PC-9 (cell line): ENCODE data around the gene CTPS2. TPM values are rescaled to one million over a fixed set of nuclear protein-coding genes. Genes with fewer than 3 reads are reported as not detected.
"Not testable (repeated sequence)": the region's sequence is repeated elsewhere in the genome, so short reads cannot be mapped to it uniquely, and the experiment has no call there.

Source experiments
- BruUV-seq: library from RNA; stranded (reverse); fragments of 400-500 nt; replicated peaks from 2 replicates; lab custom pipeline; 2021; lab: Mats Ljungman, UMichigan
- CTCF ChIA-PET: fragments of 300-600 bp; sonication (Branson Sonifier 250); formaldehyde crosslinking; loops from one replicate; lab custom pipeline; 2022; ENCODE audit warnings: antibody characterized with exemption; lab: Charles Lee
- POLR2A ChIA-PET: fragments of 300-600 bp; sonication (Branson Sonifier 250); formaldehyde crosslinking; loops from one replicate; lab custom pipeline; 2022; ENCODE audit warnings: antibody characterized with exemption; ENCODE audit not compliant: unreplicated experiment; lab: Charles Lee
- DNase-seq, 2 experiments: peaks; one replicate each; pipeline versions ENCODE4 v3.0.0 to v3.0.0-alpha.2; 2015 to 2022; ENCODE audit warnings: mixed read lengths in 1 of 2
- H2AFZ ChIP-seq: fragments of 200-600 bp; sonication (generic); 2 replicates; pipeline ENCODE4 v1.8.1; 2017; ENCODE audit warnings: antibody characterized with exemption
- H3F3A ChIP-seq: fragments of 200-600 bp; sonication (generic); 2 replicates; pipeline ENCODE4 v1.8.1; 2017; ENCODE audit warnings: antibody characterized with exemption, mild to moderate bottlenecking, low read depth; ENCODE audit not compliant: insufficient read depth
- H3K27ac ChIP-seq: fragments of 200-600 bp; sonication (generic); 2 replicates; pipeline ENCODE4 v1.6.1; 2016; ENCODE audit warnings: mixed run types
- H3K27me3 ChIP-seq: fragments of 200-600 bp; sonication (generic); 2 replicates; pipeline ENCODE4 v1.6.1; 2016; ENCODE audit warnings: low read depth, mixed run types; ENCODE audit not compliant: insufficient read depth
- H3K36me3 ChIP-seq: fragments of 200-600 bp; sonication (generic); 2 replicates; pipeline ENCODE4 v1.6.1; 2016; ENCODE audit warnings: low read depth, mixed run types
- H3K4me1 ChIP-seq: fragments of 200-600 bp; sonication (generic); replicated peaks from 2 replicates; pipeline ENCODE4 v1.6.1; 2016; ENCODE audit warnings: mixed run types; ENCODE audit not compliant: insufficient read depth
- H3K4me2 ChIP-seq: fragments of 200-600 bp; sonication (generic); 2 replicates; pipeline ENCODE4 v1.6.1; 2017; ENCODE audit warnings: mixed run types
- H3K4me3 ChIP-seq: fragments of 200-600 bp; sonication (generic); 2 replicates; pipeline ENCODE4 v1.6.1; 2016; ENCODE audit warnings: mixed run types
- H3K79me2 ChIP-seq: fragments of 200-600 bp; sonication (generic); 2 replicates; pipeline ENCODE4 v1.6.1; 2017; ENCODE audit warnings: low read depth, mixed run types
- H3K9me2 ChIP-seq: fragments of 200-600 bp; sonication (generic); 2 replicates; pipeline ENCODE4 v1.8.1; 2017; ENCODE audit warnings: mild to moderate bottlenecking; ENCODE audit not compliant: insufficient read depth
- H3K9me3 ChIP-seq: fragments of 200-600 bp; sonication (generic); 2 replicates; pipeline ENCODE4 v1.8.1; 2016; ENCODE audit warnings: low read depth; ENCODE audit not compliant: insufficient read depth
- H4K20me1 ChIP-seq: fragments of 200-600 bp; sonication (generic); 2 replicates; pipeline ENCODE4 v1.8.1; 2017; ENCODE audit not compliant: insufficient read depth
- EZH2 ChIP-seq: fragments of 200-600 bp; sonication (generic); IDR thresholded peaks from 2 replicates; pipeline ENCODE4 v1.8.0; 2017; ENCODE audit warnings: antibody characterized with exemption, low read depth
- intact Hi-C: fragments of 100-400 bp; cut with micrococcal nuclease; formaldehyde crosslinking; loops from one replicate; pipeline ENCODE4 v1.10.0; 2022; ENCODE audit not compliant: unreplicated experiment
- total RNA-seq: library from RNA; stranded (reverse); gene quantifications from 2 replicates; pipeline ENCODE4 v1.2.3, GENCODE V29; 2021
- TF ChIP-seq, protein P1 (sequence below): fragments of 200-600 bp; sonication (generic); conservative IDR thresholded peaks from 2 replicates; pipeline ENCODE4 v1.6.1; 2017; ENCODE audit warnings: mixed run types, antibody characterized with exemption, mild to moderate bottlenecking, moderate library complexity

Gene CTPS2
- total RNA-seq, 1 experiment from 2014 or later = 15.8 TPM

DNA sequence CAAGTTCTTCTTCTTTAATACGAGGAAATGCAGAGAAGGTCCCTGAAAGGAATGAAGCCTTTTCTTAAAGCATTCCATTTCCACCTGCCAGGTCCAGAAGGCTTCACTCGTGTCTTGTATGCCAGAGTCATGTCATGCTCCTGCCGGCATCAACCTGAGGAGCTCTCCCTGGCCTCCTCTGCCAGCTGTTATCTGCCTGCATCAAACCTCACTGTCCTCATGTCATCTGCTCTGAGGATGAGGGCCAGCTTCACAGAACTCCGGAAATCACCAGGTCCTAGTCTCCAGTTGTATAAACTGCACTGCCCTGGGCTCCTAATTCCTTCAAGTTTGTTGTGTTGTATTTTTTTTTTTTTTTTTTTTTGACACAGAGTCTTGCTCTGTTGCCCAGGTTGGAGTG lies 82.6 kb downstream of the CTPS2 start:
- no peaks in the 10 kb centered on the region for H3K4me1 ChIP-seq
- H3K36me3 ChIP-seq = no peaks in the 10 kb centered on the region
- no peak for DNase-seq
- H3K27me3 ChIP-seq = no peaks in the 10 kb centered on the region
- no peak overlapping the region for H3K4me2 ChIP-seq
- CTCF ChIA-PET = no interaction called here
- no peaks in the 10 kb centered on the region for H3K79me2 ChIP-seq
- no peak overlapping the region for H3K4me3 ChIP-seq
- TF ChIP-seq, protein P1, sequence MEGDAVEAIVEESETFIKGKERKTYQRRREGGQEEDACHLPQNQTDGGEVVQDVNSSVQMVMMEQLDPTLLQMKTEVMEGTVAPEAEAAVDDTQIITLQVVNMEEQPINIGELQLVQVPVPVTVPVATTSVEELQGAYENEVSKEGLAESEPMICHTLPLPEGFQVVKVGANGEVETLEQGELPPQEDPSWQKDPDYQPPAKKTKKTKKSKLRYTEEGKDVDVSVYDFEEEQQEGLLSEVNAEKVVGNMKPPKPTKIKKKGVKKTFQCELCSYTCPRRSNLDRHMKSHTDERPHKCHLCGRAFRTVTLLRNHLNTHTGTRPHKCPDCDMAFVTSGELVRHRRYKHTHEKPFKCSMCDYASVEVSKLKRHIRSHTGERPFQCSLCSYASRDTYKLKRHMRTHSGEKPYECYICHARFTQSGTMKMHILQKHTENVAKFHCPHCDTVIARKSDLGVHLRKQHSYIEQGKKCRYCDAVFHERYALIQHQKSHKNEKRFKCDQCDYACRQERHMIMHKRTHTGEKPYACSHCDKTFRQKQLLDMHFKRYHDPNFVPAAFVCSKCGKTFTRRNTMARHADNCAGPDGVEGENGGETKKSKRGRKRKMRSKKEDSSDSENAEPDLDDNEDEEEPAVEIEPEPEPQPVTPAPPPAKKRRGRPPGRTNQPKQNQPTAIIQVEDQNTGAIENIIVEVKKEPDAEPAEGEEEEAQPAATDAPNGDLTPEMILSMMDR = no peak
- no peak for TF ChIP-seq EZH2
- no peaks in the 10 kb centered on the region for H3F3A ChIP-seq
- intact Hi-C loops = no loop called here
- BruUV-seq = no TSS peak
- H2AFZ ChIP-seq = no peak overlapping the region
- H4K20me1 ChIP-seq = no peaks in the 10 kb centered on the region
- POLR2A ChIA-PET = no interaction called here
- no peaks in the 10 kb centered on the region for H3K9me3 ChIP-seq
- H3K27ac ChIP-seq = no peak overlapping the region
- no peaks in the 10 kb centered on the region for H3K9me2 ChIP-seq

DNA sequence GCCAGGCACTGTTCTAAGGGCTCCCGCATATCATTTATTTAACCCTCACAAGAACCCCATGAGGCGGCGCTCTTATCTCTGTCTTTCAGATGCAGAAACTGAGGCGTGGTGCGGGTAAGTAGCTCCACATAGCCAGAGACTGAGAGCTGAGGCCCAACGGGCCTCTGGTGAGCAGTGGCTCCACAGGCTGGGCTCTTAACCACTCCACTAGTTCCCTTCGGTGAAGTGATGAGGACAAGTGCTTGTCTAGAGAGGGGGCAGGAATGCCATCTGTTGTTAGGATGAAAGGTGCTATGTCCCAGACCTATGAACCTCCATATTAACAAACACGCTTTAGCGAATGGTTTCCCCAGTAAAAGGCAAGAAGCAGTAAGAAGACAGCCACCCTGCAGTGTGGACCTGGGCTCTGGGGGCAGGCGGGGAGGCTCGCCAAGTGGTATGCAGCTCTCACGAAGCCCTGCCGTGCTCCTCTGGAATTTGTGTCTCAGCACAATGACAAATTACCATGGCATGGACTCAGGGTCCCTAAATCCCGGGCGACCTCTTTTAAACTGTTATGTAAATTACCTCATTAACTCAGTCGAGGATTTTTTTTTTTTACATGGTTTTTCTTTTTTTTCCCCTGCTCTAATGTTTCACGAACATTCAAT lies 83.4 kb downstream of the CTPS2 start:
- no TSS peak for BruUV-seq
- Histone ChIP-seq H3F3A (no peaks in the 10 kb centered on the region), H3K4me1 (no peaks in the 10 kb centered on the region), H3K4me3 (no peak overlapping the region), H3K9me3 (no peaks in the 10 kb centered on the region), H3K79me2 (no peaks in the 10 kb centered on the region), H3K27ac (no peak overlapping the region), H3K9me2 (no peaks in the 10 kb centered on the region), H3K27me3 (no peaks in the 10 kb centered on the region), H4K20me1 (no peaks in the 10 kb centered on the region), H3K36me3 (no peaks in the 10 kb centered on the region), H2AFZ (no peak overlapping the region), H3K4me2 (no peak overlapping the region)
- intact Hi-C loops = no loop called here
- CTCF ChIA-PET = no interaction called here
- POLR2A ChIA-PET = no interaction called here
- TF ChIP-seq, protein P1 = no peak
- TF ChIP-seq EZH2 = no peak
- DNase-seq = no peak

DNA sequence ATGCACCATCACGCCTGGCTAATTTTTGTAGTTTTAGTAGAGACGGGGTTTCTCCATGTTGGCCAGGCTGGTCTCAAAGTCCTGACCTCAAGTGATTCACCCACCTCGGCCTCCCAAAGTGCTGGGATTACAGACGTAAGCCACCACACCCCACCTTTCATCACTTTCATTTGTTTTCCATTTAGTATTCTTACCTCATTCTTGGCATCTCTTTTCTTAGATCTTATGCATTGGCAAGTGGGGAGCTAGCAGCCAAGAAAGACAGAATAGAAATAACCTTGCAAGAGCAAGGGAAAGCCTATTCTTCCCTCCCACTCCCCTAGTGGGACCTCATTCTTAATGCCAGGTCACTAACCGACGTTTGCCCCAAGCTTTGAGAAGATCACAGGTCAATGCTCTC lies 84.0 kb downstream of the CTPS2 start:
- H3K9me2 ChIP-seq, H3K4me3 ChIP-seq, H3K36me3 ChIP-seq, H2AFZ ChIP-seq, H3F3A ChIP-seq, intact Hi-C loops, H3K4me2 ChIP-seq, H4K20me1 ChIP-seq, DNase-seq, H3K27ac ChIP-seq, POLR2A ChIA-PET, CTCF ChIA-PET, BruUV-seq, H3K79me2 ChIP-seq, H3K27me3 ChIP-seq, H3K4me1 ChIP-seq, H3K9me3 ChIP-seq: not testable (repeated sequence)

DNA sequence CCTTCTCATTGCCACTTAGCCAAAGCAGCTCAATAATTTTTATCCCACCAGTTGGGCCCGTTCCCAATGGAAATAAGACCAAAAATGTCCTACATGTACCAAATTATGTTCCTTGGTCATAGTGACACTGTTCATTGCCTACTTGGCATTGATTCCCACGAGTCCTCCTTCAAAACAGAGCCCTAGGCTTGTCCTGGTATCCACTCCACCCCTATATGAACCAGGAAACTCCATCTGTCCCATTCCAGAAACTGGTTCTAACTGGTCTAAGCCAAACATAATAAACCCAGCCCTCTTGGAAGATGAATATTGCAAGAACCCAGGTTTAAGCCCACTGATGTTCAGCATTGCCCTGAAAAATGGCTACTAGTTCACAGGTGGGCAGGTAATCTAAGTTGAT lies 93.4 kb downstream of the CTPS2 start:
- H3K9me2 ChIP-seq = no peaks in the 10 kb centered on the region
- H3K4me2 ChIP-seq = no peak overlapping the region
- no peaks in the 10 kb centered on the region for H3K27me3 ChIP-seq
- H3F3A ChIP-seq = no peaks in the 10 kb centered on the region
- no peak overlapping the region for H3K27ac ChIP-seq
- H4K20me1 ChIP-seq = no peaks in the 10 kb centered on the region
- no peak overlapping the region for H3K4me3 ChIP-seq
- H2AFZ ChIP-seq = no peak overlapping the region
- TF ChIP-seq, protein P1 = no peak
- TF ChIP-seq EZH2 = no peak
- no peaks in the 10 kb centered on the region for H3K36me3 ChIP-seq
- ChIA-PET CTCF (no interaction called here), POLR2A (no interaction called here)
- H3K9me3 ChIP-seq = no peaks in the 10 kb centered on the region
- intact Hi-C loops = no loop called here
- no peak for DNase-seq
- H3K4me1 ChIP-seq = no peaks in the 10 kb centered on the region
- no TSS peak for BruUV-seq
- H3K79me2 ChIP-seq = no peaks in the 10 kb centered on the region
